HT1080 (cell line): ENCODE results near the gene DOK4. TPM values are rescaled to one million over a fixed set of nuclear protein-coding genes. Genes with fewer than 3 reads are reported as not detected.

Source experiments
- DNase-seq: peaks from one replicate; pipeline ENCODE4 v3.0.0-alpha.2; 2015; ENCODE audit warnings: low read depth
- total RNA-seq: library from RNA; depleted of rRNA; stranded (reverse); fragments of >200 nt; shearing (Covaris generic); gene quantifications from 2 replicates; pipeline ENCODE4 v1.2.3, GENCODE V29; 2014

The DOK4 gene
- total RNA-seq, 1 experiment from 2014 or later = 5.0 TPM

DNA sequence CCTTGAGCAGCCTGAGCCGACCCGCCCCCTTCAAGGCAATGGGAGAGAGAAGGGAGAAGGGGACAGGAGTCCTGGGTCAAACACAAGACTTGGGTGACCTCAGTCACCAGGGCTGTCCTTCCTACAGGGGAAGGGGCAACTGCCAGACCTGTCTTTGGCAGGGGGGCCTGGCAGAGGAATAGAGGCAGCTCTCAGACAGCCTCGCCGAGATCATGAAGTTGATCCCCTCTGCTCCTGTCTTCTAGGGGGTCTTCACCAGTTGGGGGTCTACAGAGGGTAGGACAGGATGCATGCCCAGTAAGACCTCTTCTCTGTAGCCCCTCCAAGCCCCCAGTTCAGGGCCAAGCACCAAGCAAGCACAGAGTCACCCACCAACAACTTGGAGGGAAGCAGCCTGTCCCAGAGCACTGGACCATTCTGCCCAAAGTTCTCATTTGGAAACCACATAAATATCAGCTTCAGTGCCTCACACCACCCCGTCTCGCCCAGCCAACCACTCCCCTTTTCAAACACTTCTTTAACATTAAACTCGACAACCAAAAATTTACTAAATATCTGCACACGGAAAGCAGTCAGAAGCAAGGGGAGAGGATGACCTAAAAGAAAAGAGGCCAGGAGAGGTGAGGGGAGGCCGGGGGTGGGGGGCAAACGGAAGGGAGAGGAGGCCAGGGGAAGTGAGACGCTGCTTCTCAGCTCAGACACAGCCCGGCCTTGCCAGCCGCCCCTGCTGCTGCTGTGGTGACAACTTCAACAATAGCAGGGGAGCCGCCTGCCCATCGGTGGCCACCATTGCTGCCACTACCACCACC lies 7.7 kb downstream of the DOK4 start:
- no peak for DNase-seq

DNA sequence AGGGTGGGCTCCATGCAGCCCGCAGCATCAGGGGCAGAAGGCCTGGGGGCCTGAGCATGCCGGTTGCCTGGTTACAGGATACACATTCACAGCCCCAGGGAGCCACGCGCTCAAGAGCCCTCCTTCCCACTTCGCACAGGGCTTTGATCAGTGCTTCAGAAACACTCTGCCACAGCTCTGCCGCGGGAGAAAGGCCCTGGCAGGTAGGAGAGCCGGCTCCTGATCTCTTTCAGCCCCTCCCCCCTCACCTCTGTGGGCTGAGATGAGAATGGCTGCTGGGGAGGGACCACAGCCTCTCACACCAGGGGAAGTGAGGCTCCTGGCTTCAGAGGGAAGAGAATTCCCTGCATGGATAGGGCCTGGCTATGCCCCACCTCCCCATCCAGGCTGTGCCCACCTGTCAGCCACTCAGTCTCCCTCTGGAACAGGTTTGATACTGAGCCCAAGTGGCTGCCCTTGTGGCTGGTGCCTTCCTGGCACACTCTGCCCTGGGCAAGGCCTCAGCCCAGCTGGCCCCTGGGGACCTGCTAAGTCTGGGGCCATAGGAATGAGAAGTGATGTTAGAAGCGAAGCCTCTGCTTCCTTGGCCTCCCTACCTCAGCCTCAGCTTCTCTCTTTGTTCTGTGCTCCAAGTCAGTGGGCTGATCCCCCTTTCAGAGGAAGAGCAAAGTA lies 8.6 kb downstream of the DOK4 start:
- DNase-seq = no peak

DNA sequence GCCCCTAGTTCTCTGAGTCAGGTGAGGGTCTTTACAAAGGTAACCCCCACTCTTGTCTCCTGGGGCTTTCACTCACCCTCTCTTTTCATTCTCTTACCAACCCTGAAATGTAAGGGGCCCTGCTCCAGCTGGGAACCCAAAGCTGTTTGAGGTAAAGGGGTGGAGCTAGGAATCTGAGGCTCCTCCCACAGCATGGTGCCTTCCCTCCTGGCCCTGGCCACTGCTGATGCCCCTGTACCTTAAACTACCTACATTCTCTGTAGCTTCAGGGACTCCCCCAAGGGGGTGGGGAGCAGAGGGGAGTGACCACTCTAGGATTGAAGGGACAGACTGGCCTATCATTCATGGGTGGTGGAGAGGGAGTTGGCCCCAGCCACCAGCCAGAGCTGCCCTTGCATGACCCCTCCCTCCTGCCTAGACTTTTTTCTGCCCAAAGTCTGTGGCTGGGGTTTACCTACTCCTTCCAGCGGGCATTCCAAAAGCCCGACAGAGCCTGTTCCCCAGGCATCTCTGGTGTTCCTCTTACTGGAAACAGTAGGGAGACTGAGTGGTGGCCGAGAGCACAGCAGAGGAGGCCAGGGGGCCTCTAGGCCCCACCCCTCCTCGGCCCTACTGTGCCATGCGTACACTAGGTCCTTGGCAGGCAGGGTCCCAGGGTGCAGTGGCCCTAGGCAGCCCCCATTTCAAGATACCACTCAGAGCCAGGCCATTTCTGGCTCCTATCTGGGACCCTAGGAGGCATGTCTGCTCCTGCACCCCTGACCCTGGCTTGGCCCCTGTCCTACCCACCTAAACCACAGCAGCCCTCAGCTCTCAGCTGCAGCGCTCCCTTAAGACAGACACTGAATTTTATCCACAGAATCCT lies 9.5 kb downstream of the DOK4 start:
- DNase-seq = no peak

DNA sequence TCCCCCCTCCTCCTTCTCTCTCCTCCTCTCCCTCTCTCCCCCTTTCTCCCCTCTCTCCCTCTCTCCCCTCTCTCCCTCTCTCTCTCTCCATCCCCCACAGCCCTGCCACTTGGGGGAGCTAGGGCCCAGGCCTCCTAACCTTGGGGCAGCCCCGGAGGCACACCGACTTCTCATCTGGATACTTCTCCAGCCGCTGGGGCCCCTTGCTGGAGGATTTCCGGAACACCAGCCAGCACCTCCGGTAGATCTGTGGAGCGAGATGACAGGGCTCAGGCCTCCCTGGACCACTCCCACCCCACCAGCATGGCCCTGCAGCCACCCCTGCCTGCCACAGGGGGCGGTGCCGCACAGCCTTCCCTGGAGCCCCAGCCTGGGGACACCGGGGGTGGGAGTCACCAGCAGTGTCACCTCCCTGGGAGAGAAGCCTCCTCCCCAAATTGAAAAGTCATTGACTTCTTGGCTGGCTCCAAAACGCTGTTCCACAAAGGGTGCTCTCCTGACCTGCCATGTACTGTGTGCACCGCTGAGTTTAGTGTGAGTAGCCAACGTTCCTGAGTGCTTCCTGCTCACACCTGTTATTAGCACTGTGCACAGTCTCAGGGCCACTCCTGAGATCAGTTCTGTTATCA lies 10.5 kb downstream of the DOK4 start:
- DNase-seq = peak; percentile 64

DNA sequence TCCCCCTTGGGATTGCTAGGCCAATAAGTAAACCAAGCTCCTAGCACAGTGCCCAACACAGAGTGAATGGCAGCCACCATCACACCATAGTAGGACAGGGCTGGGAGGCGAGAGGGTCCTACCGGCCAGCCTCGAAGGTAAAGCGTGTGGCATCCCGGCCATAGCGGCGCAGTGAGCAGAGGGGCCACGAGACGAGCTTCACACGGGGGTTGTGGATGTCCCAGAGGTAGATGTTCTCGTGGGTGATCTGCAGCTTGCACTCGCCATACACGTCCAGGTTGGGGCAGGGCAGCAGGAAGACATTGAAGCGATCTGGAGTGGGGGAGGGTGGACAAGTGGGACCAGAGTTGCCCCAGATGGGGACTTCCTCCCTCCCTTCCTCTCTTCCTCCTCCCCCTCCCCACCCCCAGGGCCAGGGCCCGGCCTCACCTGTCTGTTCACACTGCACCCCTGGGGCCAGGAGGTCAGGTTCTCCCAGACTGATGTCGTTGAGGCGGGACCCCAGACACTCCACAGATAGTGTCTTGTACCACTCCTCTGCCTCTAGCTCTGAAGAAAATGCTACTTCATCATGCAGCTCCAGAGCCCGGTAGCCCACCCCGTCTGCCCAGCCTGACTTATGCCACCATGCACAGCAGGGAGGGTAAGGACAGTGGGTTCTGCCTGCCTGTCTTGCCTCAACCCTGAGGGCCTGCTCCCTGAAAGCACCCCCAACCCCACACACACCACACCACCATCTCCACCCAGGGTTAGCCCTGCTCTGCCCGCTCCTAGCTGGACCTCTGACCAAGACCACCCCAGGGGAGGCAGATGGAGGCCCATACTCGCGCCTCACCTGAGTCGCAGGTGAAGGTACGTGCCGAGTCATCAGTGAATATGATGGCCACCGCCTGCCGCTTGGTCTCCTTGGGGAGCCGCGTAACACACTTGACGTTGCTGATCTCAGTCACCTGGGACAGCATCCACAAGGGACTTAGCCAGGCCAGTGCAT lies 11.3 kb downstream of the DOK4 start:
- no peak for DNase-seq

DNA sequence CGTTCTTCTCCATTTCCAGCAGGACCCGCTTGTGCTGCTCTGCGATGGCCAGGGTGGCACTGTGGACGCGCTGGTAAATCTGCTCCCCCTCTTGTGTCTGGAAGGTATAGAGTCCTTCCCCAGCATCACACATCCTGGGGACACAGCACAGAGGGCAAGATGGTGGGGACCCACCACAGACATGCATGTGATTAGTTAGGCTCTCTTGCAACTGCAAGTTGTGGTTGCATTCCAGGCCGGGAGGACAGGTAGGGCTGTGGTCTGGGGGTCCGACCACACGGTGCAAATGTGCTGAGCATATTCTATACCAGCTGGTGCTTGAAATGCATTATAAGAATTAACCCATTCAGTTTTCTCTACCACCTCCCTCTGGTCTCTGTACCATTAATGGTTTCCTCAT lies 12.4 kb downstream of the DOK4 start:
- no peak for DNase-seq

DNA sequence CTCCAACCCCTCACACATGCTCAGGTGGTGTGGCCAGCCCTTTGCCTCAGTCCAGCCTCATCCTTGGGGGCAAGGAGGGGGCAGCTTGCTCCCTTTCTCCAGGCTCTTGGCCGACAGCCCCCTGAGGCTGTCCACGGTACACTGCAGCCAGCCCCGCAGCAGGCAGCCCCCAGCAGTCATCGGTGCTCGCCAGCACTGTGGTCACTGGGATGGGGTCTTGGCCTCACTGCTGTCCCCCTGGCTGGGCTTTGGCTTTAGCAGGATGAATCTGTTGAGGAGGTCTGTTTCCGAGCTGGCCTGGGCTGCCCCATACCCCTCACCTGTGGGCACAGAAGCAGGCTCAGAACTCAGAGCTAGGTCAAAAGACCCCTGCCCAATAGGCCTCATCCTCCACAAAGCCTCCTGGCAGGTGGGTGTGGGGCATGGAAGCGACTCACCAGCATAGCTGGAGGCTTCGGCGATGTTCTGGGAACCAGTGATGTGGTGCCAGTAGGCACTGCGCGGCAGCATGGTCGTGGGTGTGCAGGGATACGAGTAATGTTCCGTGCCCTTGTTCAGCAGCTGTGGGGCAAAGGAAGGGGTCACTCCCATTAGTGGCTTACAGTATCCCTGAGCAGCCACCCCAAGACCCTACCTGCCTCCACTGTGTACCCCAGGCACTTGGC lies 13.0 kb downstream of the DOK4 start:
- no peak for DNase-seq

DNA sequence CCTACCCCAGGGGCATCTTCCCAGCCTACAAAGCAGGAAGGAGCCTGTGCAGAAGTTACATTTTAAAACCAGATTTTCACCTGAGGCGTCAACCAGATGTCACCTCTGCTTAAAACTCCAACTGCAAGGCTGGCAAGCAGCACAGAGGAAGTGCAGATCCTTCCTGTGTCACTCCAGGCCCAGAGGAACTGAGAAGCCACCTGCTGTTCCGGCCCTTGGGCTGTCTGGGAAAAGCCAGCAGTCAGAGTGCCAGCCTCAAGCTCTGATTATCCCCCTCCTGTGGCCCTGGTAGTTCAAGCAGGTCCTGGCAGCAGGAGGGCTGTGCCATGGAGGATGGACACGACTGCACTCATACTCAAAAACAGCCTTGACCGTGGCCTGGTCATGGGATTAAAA lies 13.6 kb downstream of the DOK4 start:
- DNase-seq = no peak

DNA sequence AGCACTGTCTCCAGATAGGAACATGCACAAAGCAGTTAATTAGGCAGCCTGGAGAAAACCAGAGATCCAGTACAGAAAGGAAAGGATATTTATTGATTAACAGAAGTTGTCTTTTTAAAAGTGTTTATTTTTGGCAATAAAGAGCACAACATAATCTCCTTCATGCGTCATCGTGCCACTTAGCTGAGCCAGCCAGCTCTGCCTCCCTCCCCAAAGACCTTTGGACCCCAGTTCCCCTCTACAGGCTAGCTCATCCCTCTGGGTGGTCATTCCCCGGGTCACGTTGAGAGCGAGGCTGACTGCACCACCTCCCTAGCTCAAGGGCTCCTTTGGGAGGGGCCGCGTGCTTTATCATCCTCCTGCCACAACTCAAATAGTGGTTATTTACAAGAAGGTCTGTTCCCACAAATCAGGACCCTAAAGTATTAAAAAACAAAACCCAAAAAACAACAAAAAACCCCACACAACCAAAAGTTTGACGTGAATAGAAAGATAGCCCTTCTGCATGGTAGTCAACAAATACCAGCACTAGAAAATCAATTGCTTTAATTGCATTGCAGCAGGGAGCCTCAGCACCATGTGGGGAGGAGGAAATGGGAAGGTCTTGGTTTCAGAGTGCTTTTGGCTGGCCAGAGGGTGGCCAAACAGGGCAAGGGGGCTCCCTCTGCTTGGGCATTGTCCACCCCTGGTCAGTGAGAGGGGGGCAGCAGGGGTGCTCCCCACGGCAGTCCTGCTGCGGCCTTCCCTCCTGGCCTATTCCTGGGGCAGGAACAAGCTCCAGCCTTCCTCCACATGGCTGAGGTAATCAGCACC lies 14.2 kb downstream of the DOK4 start:
- DNase-seq = no peak

DNA sequence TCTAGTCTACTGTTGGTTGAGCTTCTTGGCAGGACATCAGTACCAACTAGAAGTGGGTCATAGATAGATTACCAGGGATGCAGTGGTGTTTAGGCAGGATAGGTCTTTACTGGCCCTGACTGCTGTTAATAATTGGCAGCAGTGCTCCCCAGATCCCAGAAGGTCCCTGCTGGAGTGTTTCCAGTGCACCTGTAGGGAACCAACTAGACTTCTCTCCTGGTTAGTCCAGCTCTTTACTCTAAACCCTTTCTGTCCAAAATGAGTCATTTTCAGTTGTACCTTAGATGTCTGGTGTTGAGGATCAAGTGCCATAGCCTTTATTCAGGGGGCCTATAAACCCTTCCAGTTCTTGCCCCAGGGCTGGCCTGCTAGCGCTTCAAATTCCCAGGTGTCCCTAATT lies 15.1 kb downstream of the DOK4 start:
- DNase-seq = no peak

DNA sequence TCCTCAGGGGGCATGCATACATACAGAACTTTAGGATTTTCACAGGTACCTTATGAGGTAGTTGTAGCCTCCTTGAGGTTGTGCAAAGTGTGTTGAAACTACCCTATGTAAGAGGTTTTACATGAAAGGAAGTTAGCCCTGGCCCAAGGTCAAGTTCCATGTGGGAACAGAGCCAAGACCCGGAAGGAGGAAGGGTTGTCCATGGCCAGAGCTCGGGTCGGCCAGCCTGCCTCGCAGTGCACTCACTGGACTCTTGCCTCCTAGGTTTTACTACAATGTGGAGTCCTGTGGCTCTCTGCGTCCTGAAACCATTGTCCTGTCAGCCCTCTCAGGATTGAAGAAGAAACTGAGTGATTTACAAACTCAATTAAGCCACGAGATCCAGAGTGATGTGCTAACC lies 15.6 kb downstream of the DOK4 start:
- no peak for DNase-seq

DNA sequence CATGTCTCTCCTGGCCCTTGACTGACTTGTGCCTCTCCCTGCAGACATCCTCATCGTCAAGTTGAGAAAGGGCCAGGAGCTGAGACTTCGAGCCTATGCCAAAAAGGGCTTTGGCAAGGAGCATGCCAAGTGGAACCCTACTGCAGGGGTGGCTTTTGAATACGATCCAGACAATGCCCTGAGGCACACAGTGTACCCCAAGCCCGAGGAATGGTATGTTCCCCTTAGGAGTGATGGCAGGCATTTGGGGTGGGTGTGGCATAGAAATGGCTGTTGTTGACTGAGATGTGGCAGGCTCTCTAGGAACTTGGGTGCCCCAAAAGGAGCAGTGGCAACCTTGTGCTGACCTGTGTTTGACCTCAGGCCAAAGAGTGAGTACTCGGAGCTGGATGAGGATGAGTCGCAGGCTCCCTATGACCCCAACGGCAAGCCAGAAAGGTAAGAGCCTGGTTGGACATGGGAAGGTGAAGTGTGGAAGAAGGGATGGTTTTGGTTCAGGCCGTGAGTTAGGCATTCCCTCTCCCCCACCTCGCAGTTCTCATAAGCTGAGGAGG lies 16.3 kb downstream of the DOK4 start:
- no peak for DNase-seq

DNA sequence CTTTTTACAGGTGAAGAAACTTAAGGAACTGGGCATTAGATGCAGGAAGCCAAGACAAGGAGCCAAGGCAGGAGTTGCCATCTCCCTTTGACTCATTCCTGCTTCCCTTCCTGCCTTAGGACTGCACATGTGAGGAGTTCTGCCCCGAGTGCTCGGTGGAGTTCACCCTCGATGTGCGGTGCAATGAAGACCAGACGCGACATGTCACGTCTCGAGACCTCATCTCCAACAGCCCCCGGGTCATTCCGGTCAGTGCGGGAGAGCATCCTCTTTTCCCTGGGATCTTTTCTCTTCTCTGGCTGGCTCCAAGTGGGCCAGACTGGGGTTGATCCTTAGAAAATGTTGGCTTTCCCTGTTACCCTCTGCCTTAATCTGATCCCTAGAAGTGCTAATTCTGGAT lies 17.2 kb downstream of the DOK4 start:
- DNase-seq = no peak

DNA sequence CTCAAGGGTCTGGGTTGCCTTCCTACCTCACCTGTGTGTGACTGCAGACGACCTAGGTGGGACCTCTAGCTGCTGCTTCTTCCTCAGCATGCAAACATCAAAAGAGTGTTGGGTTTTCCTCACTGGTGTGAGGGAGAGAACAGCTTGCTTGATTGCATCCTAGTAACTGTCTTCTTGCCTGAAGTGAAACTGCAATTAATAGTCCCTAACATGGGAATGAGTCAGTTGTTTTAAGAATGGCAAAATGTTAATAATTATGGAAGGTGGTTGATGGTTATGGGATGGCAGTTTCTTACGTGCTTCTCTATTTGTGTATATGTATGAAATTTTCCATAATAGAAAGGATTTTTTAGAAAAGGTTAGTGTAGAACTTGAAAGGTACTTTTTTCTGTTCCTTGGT lies 17.9 kb downstream of the DOK4 start:
- DNase-seq = no peak

DNA sequence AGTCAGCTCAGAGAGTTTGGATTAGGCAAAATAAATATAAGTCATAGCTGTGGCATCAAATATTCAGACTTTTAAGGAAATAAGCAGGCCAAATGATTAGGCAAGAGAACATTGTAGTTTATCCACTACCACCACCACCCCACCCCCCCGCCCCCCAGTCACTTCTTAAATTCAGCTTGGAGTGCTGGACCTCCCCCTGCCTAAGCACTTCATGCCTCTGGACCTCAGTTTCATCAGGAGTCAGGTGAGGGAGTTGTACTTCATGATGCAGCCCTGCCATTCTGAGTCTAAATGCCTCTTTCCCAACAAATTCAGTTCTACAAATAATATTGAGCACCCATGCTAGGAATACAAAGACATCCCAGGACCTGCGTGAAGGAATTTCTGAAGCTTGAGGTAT lies 21.8 kb downstream of the DOK4 start:
- no peak for DNase-seq

DNA sequence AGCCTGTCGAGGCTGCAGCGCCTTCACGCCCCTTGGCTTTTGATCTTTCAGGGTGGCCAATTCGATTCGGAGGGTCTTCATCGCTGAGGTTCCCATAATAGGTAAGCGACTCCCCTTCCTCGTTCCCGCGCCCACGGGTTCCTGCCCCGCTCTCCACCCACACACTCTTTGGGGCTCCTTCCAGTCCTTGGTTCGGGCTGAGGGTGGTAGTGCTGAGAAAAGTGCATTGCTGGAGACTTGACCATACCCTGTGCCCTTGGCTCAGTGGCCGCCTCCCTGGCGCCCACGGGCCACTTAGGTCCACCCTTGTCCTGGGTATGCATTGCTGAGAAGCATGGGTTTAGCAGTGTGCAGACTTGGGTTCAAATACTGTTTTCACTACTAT lies 23.3 kb downstream of the DOK4 start:
- no peak for DNase-seq

DNA sequence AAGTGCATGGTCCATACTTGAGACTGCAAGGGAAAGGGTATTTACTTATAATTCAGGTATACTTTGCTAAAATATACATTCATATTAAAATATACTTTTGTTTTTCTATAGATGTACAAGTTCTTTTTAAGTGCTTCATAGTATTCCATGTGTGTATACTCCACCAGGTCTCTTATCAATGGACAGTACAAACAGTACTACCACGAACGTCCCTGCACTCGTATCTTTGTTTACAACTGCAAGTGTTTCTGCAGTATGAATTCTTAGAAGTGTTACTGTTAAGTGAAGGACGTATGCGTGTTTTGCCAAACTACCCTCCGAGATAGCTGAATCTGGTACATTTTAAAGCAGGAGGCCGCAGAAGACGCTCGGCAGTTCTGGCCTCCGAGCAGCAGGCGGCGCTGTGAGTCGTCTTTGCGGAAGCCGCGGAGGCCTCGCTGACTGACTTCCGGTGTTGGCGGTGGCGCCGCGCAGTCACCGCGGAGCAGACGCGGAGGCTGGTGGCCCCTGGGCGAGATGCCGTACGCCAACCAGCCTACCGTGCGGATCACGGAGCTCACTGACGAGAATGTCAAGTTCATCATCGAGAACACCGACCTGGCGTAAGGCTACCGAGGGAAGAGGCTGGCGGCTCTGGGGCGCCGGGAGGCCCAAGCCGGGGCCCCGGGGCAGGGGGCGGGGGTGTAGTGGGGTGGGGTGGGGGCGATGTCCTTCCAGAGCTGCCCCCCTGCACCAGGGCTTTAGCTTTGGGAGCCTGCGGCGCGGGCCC lies 23.9 kb downstream of the DOK4 start, which contains the start of gene POLR2C:
TSS of gene POLR2C (plus strand) at position 471 of the 769 bp plus-strand sequence. CDS start at position 517, 46 bp downstream.
- DNase-seq = peak; percentile 79

DNA sequence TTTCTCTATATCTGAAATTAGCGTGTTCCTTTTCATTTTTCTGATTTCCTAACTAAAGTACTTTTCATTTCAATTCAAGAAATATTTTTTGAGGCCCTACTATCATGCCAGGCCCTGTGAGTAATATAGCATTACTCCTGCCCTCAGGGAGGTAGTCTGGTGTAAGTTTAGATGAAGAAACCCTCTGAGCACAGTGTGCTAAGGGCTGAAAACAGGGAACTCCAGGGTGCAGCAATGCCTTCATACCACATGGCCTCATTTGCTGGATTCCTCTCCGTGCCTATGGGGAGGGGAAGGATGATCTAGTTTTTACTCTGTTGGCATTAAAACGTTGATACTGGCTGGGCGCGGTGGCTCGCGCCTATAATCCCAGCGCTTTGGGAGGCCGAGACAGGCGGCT lies 34.3 kb downstream of the DOK4 start:
- no peak for DNase-seq
